HEK293 (cell line): ENCODE measurements around the gene ANKRD1.

Experiments
- CTCF ChIA-PET: fragments of 350-600 bp; formaldehyde crosslinking; extraction: SDS; loops from one replicate; lab custom pipeline; 2021; ENCODE audit warnings: antibody characterized with exemption; lab: Yijun Ruan, JAX
- POLR2A ChIA-PET: fragments of 300-600 bp; formaldehyde crosslinking; extraction: SDS; loops from one replicate; lab custom pipeline; 2020; ENCODE audit warnings: antibody characterized with exemption, inconsistent platforms; lab: Yijun Ruan, JAX
- H3K27ac ChIP-seq: fragments of 200-500 bp; sonication (Bioruptor generic); 2 replicates; pipeline ENCODE4 v1.5.1; 2014; ENCODE audit warnings: low read depth, low read length, control low read depth, inconsistent platforms; ENCODE audit errors: extremely low read depth
- H3K36me3 ChIP-seq, 2 experiments: fragments of 200-500 bp in 1 of 2; sonication (Bioruptor generic) in 1 of 2; 1 replicate in 1 of 2; 2 replicates in 1 of 2; pipeline ENCODE4 v1.5.1; 2014 to 2017; ENCODE audit warnings: inconsistent platforms in 2 of 2, low read length in 2 of 2; ENCODE audit not compliant: control insufficient read depth in 2 of 2, insufficient read depth in 1 of 2
- H3K4me1 ChIP-seq: fragments of 200-500 bp; sonication (Bioruptor generic); 2 replicates; pipeline ENCODE4 v1.5.1; 2014; ENCODE audit warnings: mild to moderate bottlenecking, low read length, inconsistent platforms; ENCODE audit not compliant: control insufficient read depth, insufficient read depth
- H3K4me3 ChIP-seq: 2 replicates; pipeline ENCODE4 v1.5.1; 2011; ENCODE audit warnings: low read depth, mild to moderate bottlenecking, control low read depth, low read length, moderate library complexity
- H3K9me3 ChIP-seq: fragments of 200-500 bp; sonication (Bioruptor generic); 2 replicates; pipeline ENCODE4 v1.5.1; 2014; ENCODE audit warnings: low read depth, low read length, inconsistent platforms; ENCODE audit not compliant: control insufficient read depth, insufficient read depth
- CTCF ChIP-seq: fragments of 450-650 bp; formaldehyde crosslinking; IDR thresholded peaks from 2 replicates; pipeline ENCODE4 v1.5.1; 2016; ENCODE audit warnings: missing biosample characterization, missing genetic modification characterization
- GFI1B ChIP-seq: fragments of 450-650 bp; formaldehyde crosslinking; IDR thresholded peaks from 2 replicates; pipeline ENCODE4 v1.5.1; 2016; ENCODE audit warnings: missing biosample characterization, missing genetic modification characterization
- GLI2 ChIP-seq: fragments of 450-650 bp; formaldehyde crosslinking; IDR thresholded peaks from 2 replicates; pipeline ENCODE4; 2017; ENCODE audit warnings: missing biosample characterization, missing genetic modification characterization, low read depth, borderline replicate concordance
- IKZF3 ChIP-seq: fragments of 450-650 bp; IDR thresholded peaks from 2 replicates; pipeline ENCODE4 v1.5.0; 2018; ENCODE audit warnings: missing biosample characterization, mild to moderate bottlenecking, missing genetic modification characterization, moderate library complexity
- OVOL3 ChIP-seq: fragments of 450-650 bp; formaldehyde crosslinking; IDR thresholded peaks from 2 replicates; pipeline ENCODE4 v1.5.1; 2016; ENCODE audit warnings: missing biosample characterization, missing genetic modification characterization
- TSHZ1 ChIP-seq: fragments of 450-650 bp; formaldehyde crosslinking; IDR thresholded peaks from 2 replicates; pipeline ENCODE4 v1.5.1; 2016; ENCODE audit warnings: missing biosample characterization, missing genetic modification characterization, borderline replicate concordance
- YY1 ChIP-seq: fragments of 450-650 bp; formaldehyde crosslinking; IDR thresholded peaks from 2 replicates; pipeline ENCODE4 v1.5.1; 2018; ENCODE audit warnings: missing biosample characterization, missing genetic modification characterization
- ZBTB17 ChIP-seq: fragments of 450-650 bp; formaldehyde crosslinking; IDR thresholded peaks from 2 replicates; pipeline ENCODE4 v1.5.1; 2016; ENCODE audit warnings: missing biosample characterization, missing genetic modification characterization
- ZNF174 ChIP-seq: fragments of 450-650 bp; formaldehyde crosslinking; IDR thresholded peaks from 2 replicates; pipeline ENCODE4 v1.5.0; 2017; ENCODE audit warnings: missing biosample characterization, mild to moderate bottlenecking, missing genetic modification characterization
- ZNF23 ChIP-seq: fragments of 450-650 bp; formaldehyde crosslinking; IDR thresholded peaks from 2 replicates; pipeline ENCODE4 v1.5.1; 2016; ENCODE audit warnings: missing biosample characterization, missing genetic modification characterization, borderline replicate concordance
- ZNF266 ChIP-seq: fragments of 450-650 bp; formaldehyde crosslinking; IDR thresholded peaks from 2 replicates; pipeline ENCODE4 v1.5.1; 2016; ENCODE audit warnings: missing biosample characterization, missing genetic modification characterization, low read depth
- ZNF280D ChIP-seq: fragments of 450-650 bp; formaldehyde crosslinking; IDR thresholded peaks from 2 replicates; pipeline ENCODE4 v1.5.1; 2016; ENCODE audit warnings: missing biosample characterization, missing genetic modification characterization
- ZNF302 ChIP-seq: fragments of 450-650 bp; formaldehyde crosslinking; IDR thresholded peaks from 2 replicates; pipeline ENCODE4 v1.5.1; 2016; ENCODE audit warnings: missing biosample characterization, missing genetic modification characterization, low read depth
- ZNF473 ChIP-seq: fragments of 450-650 bp; formaldehyde crosslinking; IDR thresholded peaks from 2 replicates; pipeline ENCODE4 v1.5.1; 2017; ENCODE audit warnings: missing biosample characterization, missing genetic modification characterization
- ZNF501 ChIP-seq: fragments of 450-650 bp; formaldehyde crosslinking; IDR thresholded peaks from 2 replicates; pipeline ENCODE4 v1.5.1; 2016; ENCODE audit warnings: missing biosample characterization, missing genetic modification characterization
- ZNF514 ChIP-seq: fragments of 450-650 bp; formaldehyde crosslinking; IDR thresholded peaks from 2 replicates; pipeline ENCODE4 v1.5.1; 2016; ENCODE audit warnings: missing biosample characterization, missing genetic modification characterization
- ZNF558 ChIP-seq: fragments of 450-650 bp; formaldehyde crosslinking; IDR thresholded peaks from 2 replicates; pipeline ENCODE4 v1.5.1; 2016; ENCODE audit warnings: missing biosample characterization, missing genetic modification characterization
- ZNF623 ChIP-seq: fragments of 450-650 bp; formaldehyde crosslinking; IDR thresholded peaks from 2 replicates; pipeline ENCODE4 v1.5.1; 2016; ENCODE audit warnings: missing biosample characterization, missing genetic modification characterization
- ZNF704 ChIP-seq: fragments of 450-650 bp; formaldehyde crosslinking; IDR thresholded peaks from 2 replicates; pipeline ENCODE4 v1.5.1; 2016; ENCODE audit warnings: missing biosample characterization, missing genetic modification characterization
- ZNF792 ChIP-seq: fragments of 450-650 bp; formaldehyde crosslinking; IDR thresholded peaks from 2 replicates; pipeline ENCODE4 v1.5.1; 2016; ENCODE audit warnings: missing biosample characterization, missing genetic modification characterization
- ZNF837 ChIP-seq: fragments of 450-650 bp; formaldehyde crosslinking; IDR thresholded peaks from 2 replicates; pipeline ENCODE4 v1.5.1; 2016; ENCODE audit warnings: missing biosample characterization, missing genetic modification characterization

Gene ANKRD1

GRCh38 chr10:90945491-90946070 is 24.7 kb upstream of the ANKRD1 start (continued):
- no peak for TF ChIP-seq TSHZ1
- TF ChIP-seq ZNF174: no peak

- no peaks in the 10 kb centered on the region for H3K9me3 ChIP-seq
- CTCF ChIA-PET: interaction anchor here (0.7 kb wide), 1 partner anchor 25 kb away, joined by 3 read pairs; no protein-coding TSS in a partner anchor
- POLR2A ChIA-PET: no interaction called here
- TF ChIP-seq ZNF623 (tag by site-specific recombination) (no peak), ZNF473 (tag by site-specific recombination) (no peak), ZNF302 (tag by site-specific recombination) (no peak), ZNF266 (tag by site-specific recombination) (no peak), GFI1B (tag by site-specific recombination) (no peak), ZNF501 (tag by site-specific recombination) (no peak), ZNF514 (tag by site-specific recombination) (no peak), YY1 (tag by site-specific recombination) (no peak), ZNF704 (tag by site-specific recombination) (no peak), GLI2 (tag by site-specific recombination) (no peak), IKZF3 (no peak), ZNF792 (tag by site-specific recombination) (no peak), ZNF23 (tag by site-specific recombination) (no peak), ZNF280D (tag by site-specific recombination) (no peak), ZNF558 (tag by site-specific recombination) (no peak), ZNF837 (tag by site-specific recombination) (no peak), CTCF (no peak), ZBTB17 (tag by site-specific recombination) (no peak), OVOL3 (tag by site-specific recombination) (no peak)
- no peaks in the 10 kb centered on the region for H3K36me3 ChIP-seq
- no peaks in the 10 kb centered on the region for H3K4me1 ChIP-seq
- no peak overlapping the region for H3K27ac ChIP-seq
- no peak overlapping the region for H3K4me3 ChIP-seq
These were observed 23.9 kb upstream of the ANKRD1 start for GRCh38 chr10:90944749-90945148.
